HepG2 (cell line): ENCODE data around the gene NEK6. TPM values are rescaled to one million over a fixed set of nuclear protein-coding genes. Genes with fewer than 3 reads are reported as not detected.

Source experiments
- FOSL2 ChIP-seq: sonication (generic); formaldehyde crosslinking; IDR thresholded peaks from 2 replicates; pipeline ENCODE4 v1.4.0; 2020; ENCODE audit warnings: missing genetic modification reagents
- KAT8 ChIP-seq: IDR thresholded peaks from 2 replicates; pipeline ENCODE4 v1.6.1; 2016; ENCODE audit warnings: missing genetic modification reagents, missing compliant biosample characterization
- NFE2 ChIP-seq: sonication (generic); formaldehyde crosslinking; IDR thresholded peaks from 2 replicates; pipeline ENCODE4 v1.4.0; 2020; ENCODE audit warnings: missing genetic modification reagents
- NFE2L1 ChIP-seq: sonication (generic); formaldehyde crosslinking; IDR thresholded peaks from 2 replicates; pipeline ENCODE4 v1.4.0; 2020; ENCODE audit warnings: missing genetic modification reagents, mild to moderate bottlenecking, borderline replicate concordance
- NFYC ChIP-seq: IDR thresholded peaks from 2 replicates; pipeline ENCODE4 v1.6.1; 2016; ENCODE audit warnings: missing genetic modification reagents, missing compliant biosample characterization
- SKI ChIP-seq: fragments of 450-650 bp; IDR thresholded peaks from one replicate; pipeline ENCODE4 v1.6.1; 2018; ENCODE audit warnings: mild to moderate bottlenecking; ENCODE audit not compliant: partially characterized antibody
- YEATS4 ChIP-seq: sonication (generic); formaldehyde crosslinking; IDR thresholded peaks from 2 replicates; pipeline ENCODE4 v1.4.0; 2020; ENCODE audit warnings: missing genetic modification reagents, borderline replicate concordance
- ZNF232 ChIP-seq: sonication (generic); formaldehyde crosslinking; IDR thresholded peaks from 2 replicates; pipeline ENCODE4 v1.4.0; 2020; ENCODE audit warnings: missing genetic modification reagents, borderline replicate concordance
- ZNF563 ChIP-seq: sonication (generic); formaldehyde crosslinking; IDR thresholded peaks from 2 replicates; pipeline ENCODE4 v1.8.0; 2022; ENCODE audit warnings: mild to moderate bottlenecking, moderate library complexity, missing genetic modification reagents
- ZNF607 ChIP-seq: sonication (generic); formaldehyde crosslinking; IDR thresholded peaks from 2 replicates; pipeline ENCODE4 v1.5.1; 2020; ENCODE audit warnings: missing genetic modification reagents, mild to moderate bottlenecking, borderline replicate concordance
- ZNF841 ChIP-seq: sonication (generic); formaldehyde crosslinking; IDR thresholded peaks from 2 replicates; pipeline ENCODE4 v1.8.1; 2023; ENCODE audit warnings: missing genetic modification reagents, borderline replicate concordance
- polyA plus RNA-seq, 8 experiments: library from polyadenylated mRNA; depleted of rRNA in 3 of 8; stranded (reverse) in 7 of 8; unstranded in 1 of 8; fragments of >200 nt; fragmentation: Illumina TruSeq in 4 of 8; extraction: Trizol in 4 of 8; gene quantifications; 2 replicates each; pipeline versions ENCODE4 v1.2.1 to v1.2.3, GENCODE V29; 2011 to 2016; ENCODE audit warnings: low read depth in 4 of 8, missing spikeins in 1 of 8, mixed read lengths in 1 of 8; ENCODE audit not compliant: insufficient read depth in 1 of 8
- total RNA-seq, 5 experiments: library from RNA; depleted of rRNA; stranded (reverse); fragments of >200 nt; fragmentation: Illumina TruSeq; extraction: Trizol; gene quantifications; 2 replicates each; pipeline ENCODE4 v1.2.3, GENCODE V29; 2016; ENCODE audit warnings: low read depth in 1 of 5
- TF ChIP-seq, protein P1 (sequence below): sonication (generic); formaldehyde crosslinking; IDR thresholded peaks from 2 replicates; pipeline ENCODE4 v1.9.0; 2021; ENCODE audit warnings: missing genetic modification reagents, mild to moderate bottlenecking, borderline replicate concordance
- TF ChIP-seq, protein P2 (sequence below): sonication (generic); formaldehyde crosslinking; IDR thresholded peaks from 2 replicates; pipeline ENCODE4 v1.5.0; 2020; ENCODE audit warnings: mild to moderate bottlenecking, missing genetic modification reagents, borderline replicate concordance
- TF ChIP-seq, protein P3 (sequence below), 2 experiments: sonication (generic) in 1 of 2; formaldehyde crosslinking in 1 of 2; IDR thresholded peaks; 2 replicates each; pipeline versions ENCODE4 v1.4.0 to v1.6.1; 2018 to 2020; ENCODE audit warnings: missing genetic modification reagents in 2 of 2, borderline replicate concordance in 1 of 2, low read depth in 1 of 2, mild to moderate bottlenecking in 1 of 2, missing biosample characterization in 1 of 2
- TF ChIP-seq, protein P4 (sequence below): sonication (generic); formaldehyde crosslinking; IDR thresholded peaks from 2 replicates; pipeline ENCODE4 v1.4.0; 2020; ENCODE audit warnings: mild to moderate bottlenecking, missing genetic modification reagents
- TF ChIP-seq, protein P5 (sequence below): sonication (generic); formaldehyde crosslinking; IDR thresholded peaks from 2 replicates; pipeline ENCODE4 v1.9.0; 2021; ENCODE audit warnings: missing genetic modification reagents, borderline replicate concordance
- TF ChIP-seq, protein P6 (sequence below): sonication (generic); formaldehyde crosslinking; IDR thresholded peaks from 2 replicates; pipeline ENCODE4 v1.8.0; 2022; ENCODE audit warnings: missing genetic modification reagents, mild to moderate bottlenecking, inconsistent platforms, borderline replicate concordance

NEK6 gene
- total and polyA plus RNA-seq, 2 of the 13 experiments (the other 11 are each of a cell fraction or from before 2014, with no cell fraction given), result 30.4 to 119 TPM

DNA sequence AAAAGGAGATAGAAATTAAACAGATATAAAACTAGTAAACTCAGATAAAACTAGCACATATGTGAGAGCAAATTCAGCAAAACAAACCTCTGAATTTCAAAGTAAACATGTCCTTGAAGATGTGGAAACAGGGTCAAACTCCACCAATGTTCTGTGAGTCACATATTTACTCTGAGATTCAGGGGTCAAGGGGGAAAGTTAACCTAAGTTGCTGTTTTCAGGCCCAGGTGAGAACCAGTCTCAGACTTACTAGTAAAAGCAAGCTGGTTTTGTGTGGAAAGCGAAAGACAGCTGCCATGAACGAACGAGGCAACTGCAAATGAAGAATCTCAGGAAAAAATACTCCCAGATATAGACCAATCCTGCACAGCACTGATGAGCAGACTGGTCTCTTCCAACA is 128.5 kb downstream of the NEK6 start (continued):
- TF ChIP-seq, protein P1, sequence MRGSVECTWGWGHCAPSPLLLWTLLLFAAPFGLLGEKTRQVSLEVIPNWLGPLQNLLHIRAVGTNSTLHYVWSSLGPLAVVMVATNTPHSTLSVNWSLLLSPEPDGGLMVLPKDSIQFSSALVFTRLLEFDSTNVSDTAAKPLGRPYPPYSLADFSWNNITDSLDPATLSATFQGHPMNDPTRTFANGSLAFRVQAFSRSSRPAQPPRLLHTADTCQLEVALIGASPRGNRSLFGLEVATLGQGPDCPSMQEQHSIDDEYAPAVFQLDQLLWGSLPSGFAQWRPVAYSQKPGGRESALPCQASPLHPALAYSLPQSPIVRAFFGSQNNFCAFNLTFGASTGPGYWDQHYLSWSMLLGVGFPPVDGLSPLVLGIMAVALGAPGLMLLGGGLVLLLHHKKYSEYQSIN (CRISPR knock-in tag), result no peak
- TF ChIP-seq ZNF563 (no peak), YEATS4 (CRISPR knock-in tag) (peak; percentile 72), NFYC (CRISPR knock-in tag) (peak; percentile 52; the same call in 1 of the 2 replicates), ZNF232 (CRISPR knock-in tag) (peak; percentile 35; the same call in 1 of the 2 replicates), ZNF607 (CRISPR knock-in tag) (0 out of 2 replicates have a peak, but pooled peaks have one; percentile 63), NFE2L1 (no peak), ZNF841 (CRISPR knock-in tag) (no peak), NFE2 (no peak), SKI (peak; percentile 71), FOSL2 (CRISPR knock-in tag) (peak; percentile 99), KAT8 (CRISPR knock-in tag) (peak; percentile 69; the same call in 1 of the 2 replicates)
- TF ChIP-seq, protein P2, sequence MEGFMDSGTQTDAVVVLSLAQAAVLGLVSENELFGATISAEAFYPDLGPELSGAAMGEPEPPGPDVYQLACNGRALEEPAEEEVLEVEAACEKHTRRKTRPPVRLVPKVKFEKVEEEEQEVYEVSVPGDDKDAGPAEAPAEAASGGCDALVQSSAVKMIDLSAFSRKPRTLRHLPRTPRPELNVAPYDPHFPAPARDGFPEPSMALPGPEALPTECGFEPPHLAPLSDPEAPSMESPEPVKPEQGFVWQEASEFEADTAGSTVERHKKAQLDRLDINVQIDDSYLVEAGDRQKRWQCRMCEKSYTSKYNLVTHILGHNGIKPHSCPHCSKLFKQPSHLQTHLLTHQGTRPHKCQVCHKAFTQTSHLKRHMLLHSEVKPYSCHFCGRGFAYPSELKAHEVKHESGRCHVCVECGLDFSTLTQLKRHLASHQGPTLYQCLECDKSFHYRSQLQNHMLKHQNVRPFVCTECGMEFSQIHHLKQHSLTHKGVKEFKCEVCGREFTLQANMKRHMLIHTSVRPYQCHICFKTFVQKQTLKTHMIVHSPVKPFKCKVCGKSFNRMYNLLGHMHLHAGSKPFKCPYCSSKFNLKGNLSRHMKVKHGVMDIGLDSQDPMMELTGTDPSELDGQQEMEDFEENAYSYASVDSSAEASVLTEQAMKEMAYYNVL (CRISPR knock-in tag), result peak; percentile 55; the same call in 1 of the 2 replicates
- TF ChIP-seq, protein P3, sequence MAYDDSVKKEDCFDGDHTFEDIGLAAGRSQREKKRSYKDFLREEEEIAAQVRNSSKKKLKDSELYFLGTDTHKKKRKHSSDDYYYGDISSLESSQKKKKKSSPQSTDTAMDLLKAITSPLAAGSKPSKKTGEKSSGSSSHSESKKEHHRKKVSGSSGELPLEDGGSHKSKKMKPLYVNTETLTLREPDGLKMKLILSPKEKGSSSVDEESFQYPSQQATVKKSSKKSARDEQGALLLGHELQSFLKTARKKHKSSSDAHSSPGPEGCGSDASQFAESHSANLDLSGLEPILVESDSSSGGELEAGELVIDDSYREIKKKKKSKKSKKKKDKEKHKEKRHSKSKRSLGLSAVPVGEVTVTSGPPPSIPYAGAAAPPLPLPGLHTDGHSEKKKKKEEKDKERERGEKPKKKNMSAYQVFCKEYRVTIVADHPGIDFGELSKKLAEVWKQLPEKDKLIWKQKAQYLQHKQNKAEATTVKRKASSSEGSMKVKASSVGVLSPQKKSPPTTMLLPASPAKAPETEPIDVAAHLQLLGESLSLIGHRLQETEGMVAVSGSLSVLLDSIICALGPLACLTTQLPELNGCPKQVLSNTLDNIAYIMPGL (CRISPR knock-in tag; IDR thresholded peaks at IDR 0.05; ENCODE audit: borderline replicate concordance in 1 of 2, low read depth in 1 of 2), result peak; percentile 34 to 44; a peak in 2 of 4 replicates
- TF ChIP-seq, protein P4, sequence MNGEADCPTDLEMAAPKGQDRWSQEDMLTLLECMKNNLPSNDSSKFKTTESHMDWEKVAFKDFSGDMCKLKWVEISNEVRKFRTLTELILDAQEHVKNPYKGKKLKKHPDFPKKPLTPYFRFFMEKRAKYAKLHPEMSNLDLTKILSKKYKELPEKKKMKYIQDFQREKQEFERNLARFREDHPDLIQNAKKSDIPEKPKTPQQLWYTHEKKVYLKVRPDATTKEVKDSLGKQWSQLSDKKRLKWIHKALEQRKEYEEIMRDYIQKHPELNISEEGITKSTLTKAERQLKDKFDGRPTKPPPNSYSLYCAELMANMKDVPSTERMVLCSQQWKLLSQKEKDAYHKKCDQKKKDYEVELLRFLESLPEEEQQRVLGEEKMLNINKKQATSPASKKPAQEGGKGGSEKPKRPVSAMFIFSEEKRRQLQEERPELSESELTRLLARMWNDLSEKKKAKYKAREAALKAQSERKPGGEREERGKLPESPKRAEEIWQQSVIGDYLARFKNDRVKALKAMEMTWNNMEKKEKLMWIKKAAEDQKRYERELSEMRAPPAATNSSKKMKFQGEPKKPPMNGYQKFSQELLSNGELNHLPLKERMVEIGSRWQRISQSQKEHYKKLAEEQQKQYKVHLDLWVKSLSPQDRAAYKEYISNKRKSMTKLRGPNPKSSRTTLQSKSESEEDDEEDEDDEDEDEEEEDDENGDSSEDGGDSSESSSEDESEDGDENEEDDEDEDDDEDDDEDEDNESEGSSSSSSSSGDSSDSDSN (CRISPR knock-in tag), result no peak
- TF ChIP-seq, protein P5, sequence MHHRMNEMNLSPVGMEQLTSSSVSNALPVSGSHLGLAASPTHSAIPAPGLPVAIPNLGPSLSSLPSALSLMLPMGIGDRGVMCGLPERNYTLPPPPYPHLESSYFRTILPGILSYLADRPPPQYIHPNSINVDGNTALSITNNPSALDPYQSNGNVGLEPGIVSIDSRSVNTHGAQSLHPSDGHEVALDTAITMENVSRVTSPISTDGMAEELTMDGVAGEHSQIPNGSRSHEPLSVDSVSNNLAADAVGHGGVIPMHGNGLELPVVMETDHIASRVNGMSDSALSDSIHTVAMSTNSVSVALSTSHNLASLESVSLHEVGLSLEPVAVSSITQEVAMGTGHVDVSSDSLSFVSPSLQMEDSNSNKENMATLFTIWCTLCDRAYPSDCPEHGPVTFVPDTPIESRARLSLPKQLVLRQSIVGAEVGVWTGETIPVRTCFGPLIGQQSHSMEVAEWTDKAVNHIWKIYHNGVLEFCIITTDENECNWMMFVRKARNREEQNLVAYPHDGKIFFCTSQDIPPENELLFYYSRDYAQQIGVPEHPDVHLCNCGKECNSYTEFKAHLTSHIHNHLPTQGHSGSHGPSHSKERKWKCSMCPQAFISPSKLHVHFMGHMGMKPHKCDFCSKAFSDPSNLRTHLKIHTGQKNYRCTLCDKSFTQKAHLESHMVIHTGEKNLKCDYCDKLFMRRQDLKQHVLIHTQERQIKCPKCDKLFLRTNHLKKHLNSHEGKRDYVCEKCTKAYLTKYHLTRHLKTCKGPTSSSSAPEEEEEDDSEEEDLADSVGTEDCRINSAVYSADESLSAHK (CRISPR knock-in tag), result no peak
- TF ChIP-seq, protein P6, sequence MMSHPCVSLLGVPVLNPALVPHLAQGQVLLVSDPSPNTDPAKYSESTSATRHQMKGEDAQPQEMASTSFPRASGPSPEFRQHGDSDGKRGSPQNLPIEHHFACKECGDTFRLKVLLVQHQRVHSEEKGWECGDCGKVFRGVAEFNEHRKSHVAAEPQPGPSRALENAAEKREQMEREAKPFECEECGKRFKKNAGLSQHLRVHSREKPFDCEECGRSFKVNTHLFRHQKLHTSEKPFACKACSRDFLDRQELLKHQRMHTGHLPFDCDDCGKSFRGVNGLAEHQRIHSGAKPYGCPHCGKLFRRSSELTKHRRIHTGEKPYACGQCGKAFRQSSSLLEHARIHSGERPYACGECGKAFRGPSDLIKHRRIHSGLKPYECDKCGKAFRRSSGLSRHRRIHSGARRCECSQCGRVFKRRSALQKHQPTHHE (CRISPR knock-in tag), result 0 out of 2 replicates have a peak, but pooled peaks have one; percentile 40
